WTC11 (cell line): ENCODE measurements around the gene UBE2K. TPM values are rescaled to one million over a fixed set of nuclear protein-coding genes. Genes with fewer than 3 reads are reported as not detected.
"Not testable (repeated sequence)": the region's sequence is repeated elsewhere in the genome, so short reads cannot be mapped to it uniquely, and the experiment has no call there.

ENCODE experiments used
- ATAC-seq: fragments of 200-7000 bp; cut with Tn5 transposase; 2 replicates; pipeline ENCODE4 v1.10.0; 2021; ENCODE audit warnings: mild to moderate bottlenecking, moderate library complexity
- CTCF ChIA-PET: fragments of 300-600 bp; sonication (Branson Sonifier 250); formaldehyde crosslinking; loops from one replicate; lab custom pipeline; 2021; ENCODE audit warnings: antibody characterized with exemption; lab: Charles Lee
- POLR2A ChIA-PET: fragments of 350-600 bp; sonication (Branson Sonifier 250); formaldehyde crosslinking; loops from one replicate; lab custom pipeline; 2021; ENCODE audit warnings: antibody characterized with exemption; lab: Charles Lee
- DNase-seq: peaks from one replicate; pipeline ENCODE4 v3.0.0; 2021; ENCODE audit warnings: low spot score
- H3K27ac Mint-ChIP-seq: 2 replicates; pipeline ENCODE4 v1.8.0; 2021; ENCODE audit warnings: mixed read lengths
- H3K27me3 Mint-ChIP-seq: 2 replicates; pipeline ENCODE4 v1.8.0; 2021; ENCODE audit warnings: low read depth, mild to moderate bottlenecking, moderate library complexity, mixed read lengths
- H3K36me3 Mint-ChIP-seq: 2 replicates; pipeline ENCODE4 v1.8.0; 2021; ENCODE audit warnings: mixed read lengths
- H3K4me1 Mint-ChIP-seq: 2 replicates; pipeline ENCODE4 v1.8.0; 2022; ENCODE audit warnings: mixed read lengths
- H3K4me3 Mint-ChIP-seq: 2 replicates; pipeline ENCODE4 v1.8.0; 2021; ENCODE audit warnings: mild to moderate bottlenecking, moderate library complexity, mixed read lengths
- H3K9me3 Mint-ChIP-seq: 2 replicates; pipeline ENCODE4 v1.8.0; 2021; ENCODE audit warnings: mixed read lengths
- FOXK1 ChIP-seq: sonication (generic); formaldehyde crosslinking; IDR thresholded peaks from 2 replicates; pipeline ENCODE4 v1.8.0; 2022; ENCODE audit warnings: mild to moderate bottlenecking, moderate library complexity, missing genetic modification reagents
- NR3C1 ChIP-seq: sonication (generic); formaldehyde crosslinking; conservative IDR thresholded peaks from 2 replicates; pipeline ENCODE4 v1.8.1; 2023; ENCODE audit warnings: low read depth, mild to moderate bottlenecking, missing genetic modification reagents
- RELA ChIP-seq: sonication (generic); formaldehyde crosslinking; IDR thresholded peaks from 2 replicates; pipeline ENCODE4 v1.8.1; 2022; ENCODE audit warnings: missing genetic modification reagents, mild to moderate bottlenecking, borderline replicate concordance
- SMAD4 ChIP-seq: sonication (generic); formaldehyde crosslinking; IDR thresholded peaks from 2 replicates; pipeline ENCODE4 v1.8.0; 2022; ENCODE audit warnings: mild to moderate bottlenecking, missing genetic modification reagents
- SP1 ChIP-seq: sonication (generic); formaldehyde crosslinking; conservative IDR thresholded peaks from 2 replicates; pipeline ENCODE4 v1.8.1; 2022; ENCODE audit warnings: missing genetic modification reagents
- TEAD1 ChIP-seq: sonication (generic); formaldehyde crosslinking; IDR thresholded peaks from 2 replicates; pipeline ENCODE4 v1.8.0; 2022; ENCODE audit warnings: mild to moderate bottlenecking, missing genetic modification reagents
- TP53 ChIP-seq: sonication (generic); formaldehyde crosslinking; IDR thresholded peaks from 2 replicates; pipeline ENCODE4 v1.8.1; 2023; ENCODE audit warnings: mild to moderate bottlenecking, missing genetic modification reagents
- ZNF121 ChIP-seq: sonication (generic); formaldehyde crosslinking; IDR thresholded peaks from 2 replicates; pipeline ENCODE4 v1.8.0; 2023; ENCODE audit warnings: missing genetic modification reagents
- total RNA-seq: library from RNA; stranded (reverse); gene quantifications from 3 replicates; pipeline ENCODE4 v1.2.3, GENCODE V29; 2021
- TF ChIP-seq, protein P1 (sequence below): sonication (generic); formaldehyde crosslinking; IDR thresholded peaks from 2 replicates; pipeline ENCODE4 v1.8.0; 2022; ENCODE audit warnings: mild to moderate bottlenecking, missing genetic modification reagents
- TF ChIP-seq, protein P2 (sequence below): sonication (generic); formaldehyde crosslinking; IDR thresholded peaks from 2 replicates; pipeline ENCODE4 v1.8.0; 2022; ENCODE audit warnings: mild to moderate bottlenecking, missing genetic modification reagents
- TF ChIP-seq, protein P3 (sequence below): sonication (generic); formaldehyde crosslinking; IDR thresholded peaks from 2 replicates; pipeline ENCODE4 v1.8.0; 2022; ENCODE audit warnings: mild to moderate bottlenecking, missing genetic modification reagents
- TF ChIP-seq, protein P4 (sequence below): fragments of 250-450 bp; sonication (Bioruptor Pico); IDR thresholded peaks from 2 replicates; pipeline ENCODE4 v1.9.0; 2021; ENCODE audit warnings: mild to moderate bottlenecking
- TF ChIP-seq, protein P5 (sequence below): fragments of 200-600 bp; IDR thresholded peaks from 2 replicates; pipeline ENCODE4 v1.8.0; 2022; ENCODE audit warnings: antibody characterized with exemption
- TF ChIP-seq, protein P6 (sequence below): fragments of 250-450 bp; sonication (Bioruptor Pico); IDR thresholded peaks from 2 replicates; pipeline ENCODE4 v2.1.2; 2022; ENCODE audit warnings: mild to moderate bottlenecking, moderate library complexity
- TF ChIP-seq, protein P7 (sequence below): sonication (generic); formaldehyde crosslinking; IDR thresholded peaks from 2 replicates; pipeline ENCODE4 v1.8.0; 2022; ENCODE audit warnings: mild to moderate bottlenecking, missing genetic modification reagents
- TF ChIP-seq, protein P8 (sequence below): fragments of 250-450 bp; sonication (Bioruptor Pico); conservative IDR thresholded peaks from 2 replicates; pipeline ENCODE4 v1.9.0; 2021; ENCODE audit warnings: mild to moderate bottlenecking

The UBE2K gene
- total RNA-seq, 1 experiment from 2014 or later: 135 TPM

DNA sequence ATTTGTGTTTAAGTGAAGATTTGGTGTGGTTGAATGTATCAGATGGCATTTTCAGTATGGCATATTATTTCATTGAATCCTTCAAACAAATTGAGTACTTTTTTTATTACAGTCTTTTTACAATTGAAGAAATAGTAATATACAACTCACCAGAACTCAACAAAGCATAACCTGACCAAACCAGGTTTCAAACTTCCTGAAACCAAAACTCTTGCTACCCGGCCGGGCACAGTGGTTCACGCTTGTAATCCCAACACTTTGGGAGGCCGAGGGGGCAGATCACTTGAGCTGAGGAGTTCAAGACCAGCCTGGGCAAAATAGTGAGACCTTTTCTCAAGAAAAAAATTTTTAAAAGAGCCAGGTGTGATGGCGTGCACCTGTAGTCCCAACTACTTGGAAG lies 94.2 kb downstream of the UBE2K start:
- no peak for DNase-seq

DNA sequence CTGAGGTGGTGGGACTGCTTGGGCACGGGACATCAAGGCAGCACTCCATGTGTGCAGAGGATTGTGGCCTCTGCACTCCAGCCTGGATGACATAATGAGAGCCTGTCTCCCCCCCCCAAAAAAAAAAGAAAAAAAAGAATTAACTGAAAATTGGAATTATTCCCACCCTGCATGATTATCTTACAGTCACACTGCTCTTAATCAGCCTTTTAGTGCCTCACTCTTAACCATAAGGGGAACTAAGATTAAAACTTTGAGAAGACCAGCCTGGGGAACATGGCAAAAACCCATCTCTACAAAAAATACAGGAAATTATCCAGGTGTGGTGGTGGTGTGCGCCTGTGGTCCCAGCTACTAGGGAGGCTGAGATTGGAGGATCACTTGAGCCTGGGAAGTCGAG lies 94.6 kb downstream of the UBE2K start:
- no peaks in the 10 kb centered on the region for H3K36me3 Mint-ChIP-seq
- TF ChIP-seq, protein P1, sequence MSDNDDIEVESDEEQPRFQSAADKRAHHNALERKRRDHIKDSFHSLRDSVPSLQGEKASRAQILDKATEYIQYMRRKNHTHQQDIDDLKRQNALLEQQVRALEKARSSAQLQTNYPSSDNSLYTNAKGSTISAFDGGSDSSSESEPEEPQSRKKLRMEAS: no peak
- TF ChIP-seq, protein P2, sequence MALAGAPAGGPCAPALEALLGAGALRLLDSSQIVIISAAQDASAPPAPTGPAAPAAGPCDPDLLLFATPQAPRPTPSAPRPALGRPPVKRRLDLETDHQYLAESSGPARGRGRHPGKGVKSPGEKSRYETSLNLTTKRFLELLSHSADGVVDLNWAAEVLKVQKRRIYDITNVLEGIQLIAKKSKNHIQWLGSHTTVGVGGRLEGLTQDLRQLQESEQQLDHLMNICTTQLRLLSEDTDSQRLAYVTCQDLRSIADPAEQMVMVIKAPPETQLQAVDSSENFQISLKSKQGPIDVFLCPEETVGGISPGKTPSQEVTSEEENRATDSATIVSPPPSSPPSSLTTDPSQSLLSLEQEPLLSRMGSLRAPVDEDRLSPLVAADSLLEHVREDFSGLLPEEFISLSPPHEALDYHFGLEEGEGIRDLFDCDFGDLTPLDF (CRISPR knock-in tag): no peak
- no peak for TF ChIP-seq FOXK1 (CRISPR knock-in tag)
- TF ChIP-seq TP53 (CRISPR knock-in tag): no peak
- no peak for TF ChIP-seq SMAD4
- TF ChIP-seq, protein P3, sequence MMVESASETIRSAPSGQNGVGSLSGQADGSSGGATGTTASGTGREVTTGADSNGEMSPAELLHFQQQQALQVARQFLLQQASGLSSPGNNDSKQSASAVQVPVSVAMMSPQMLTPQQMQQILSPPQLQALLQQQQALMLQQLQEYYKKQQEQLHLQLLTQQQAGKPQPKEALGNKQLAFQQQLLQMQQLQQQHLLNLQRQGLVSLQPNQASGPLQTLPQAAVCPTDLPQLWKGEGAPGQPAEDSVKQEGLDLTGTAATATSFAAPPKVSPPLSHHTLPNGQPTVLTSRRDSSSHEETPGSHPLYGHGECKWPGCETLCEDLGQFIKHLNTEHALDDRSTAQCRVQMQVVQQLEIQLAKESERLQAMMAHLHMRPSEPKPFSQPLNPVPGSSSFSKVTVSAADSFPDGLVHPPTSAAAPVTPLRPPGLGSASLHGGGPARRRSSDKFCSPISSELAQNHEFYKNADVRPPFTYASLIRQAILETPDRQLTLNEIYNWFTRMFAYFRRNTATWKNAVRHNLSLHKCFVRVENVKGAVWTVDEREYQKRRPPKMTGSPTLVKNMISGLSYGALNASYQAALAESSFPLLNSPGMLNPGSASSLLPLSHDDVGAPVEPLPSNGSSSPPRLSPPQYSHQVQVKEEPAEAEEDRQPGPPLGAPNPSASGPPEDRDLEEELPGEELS: no peak
- TF ChIP-seq RELA (CRISPR knock-in tag): no peak
- TF ChIP-seq SP1 (CRISPR knock-in tag): no peak
- no peak for TF ChIP-seq NR3C1 (CRISPR knock-in tag)
- TF ChIP-seq, protein P4, sequence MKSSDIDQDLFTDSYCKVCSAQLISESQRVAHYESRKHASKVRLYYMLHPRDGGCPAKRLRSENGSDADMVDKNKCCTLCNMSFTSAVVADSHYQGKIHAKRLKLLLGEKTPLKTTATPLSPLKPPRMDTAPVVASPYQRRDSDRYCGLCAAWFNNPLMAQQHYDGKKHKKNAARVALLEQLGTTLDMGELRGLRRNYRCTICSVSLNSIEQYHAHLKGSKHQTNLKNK: no peak
- TF ChIP-seq, protein P5, sequence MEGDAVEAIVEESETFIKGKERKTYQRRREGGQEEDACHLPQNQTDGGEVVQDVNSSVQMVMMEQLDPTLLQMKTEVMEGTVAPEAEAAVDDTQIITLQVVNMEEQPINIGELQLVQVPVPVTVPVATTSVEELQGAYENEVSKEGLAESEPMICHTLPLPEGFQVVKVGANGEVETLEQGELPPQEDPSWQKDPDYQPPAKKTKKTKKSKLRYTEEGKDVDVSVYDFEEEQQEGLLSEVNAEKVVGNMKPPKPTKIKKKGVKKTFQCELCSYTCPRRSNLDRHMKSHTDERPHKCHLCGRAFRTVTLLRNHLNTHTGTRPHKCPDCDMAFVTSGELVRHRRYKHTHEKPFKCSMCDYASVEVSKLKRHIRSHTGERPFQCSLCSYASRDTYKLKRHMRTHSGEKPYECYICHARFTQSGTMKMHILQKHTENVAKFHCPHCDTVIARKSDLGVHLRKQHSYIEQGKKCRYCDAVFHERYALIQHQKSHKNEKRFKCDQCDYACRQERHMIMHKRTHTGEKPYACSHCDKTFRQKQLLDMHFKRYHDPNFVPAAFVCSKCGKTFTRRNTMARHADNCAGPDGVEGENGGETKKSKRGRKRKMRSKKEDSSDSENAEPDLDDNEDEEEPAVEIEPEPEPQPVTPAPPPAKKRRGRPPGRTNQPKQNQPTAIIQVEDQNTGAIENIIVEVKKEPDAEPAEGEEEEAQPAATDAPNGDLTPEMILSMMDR: no peak
- TF ChIP-seq, protein P6, sequence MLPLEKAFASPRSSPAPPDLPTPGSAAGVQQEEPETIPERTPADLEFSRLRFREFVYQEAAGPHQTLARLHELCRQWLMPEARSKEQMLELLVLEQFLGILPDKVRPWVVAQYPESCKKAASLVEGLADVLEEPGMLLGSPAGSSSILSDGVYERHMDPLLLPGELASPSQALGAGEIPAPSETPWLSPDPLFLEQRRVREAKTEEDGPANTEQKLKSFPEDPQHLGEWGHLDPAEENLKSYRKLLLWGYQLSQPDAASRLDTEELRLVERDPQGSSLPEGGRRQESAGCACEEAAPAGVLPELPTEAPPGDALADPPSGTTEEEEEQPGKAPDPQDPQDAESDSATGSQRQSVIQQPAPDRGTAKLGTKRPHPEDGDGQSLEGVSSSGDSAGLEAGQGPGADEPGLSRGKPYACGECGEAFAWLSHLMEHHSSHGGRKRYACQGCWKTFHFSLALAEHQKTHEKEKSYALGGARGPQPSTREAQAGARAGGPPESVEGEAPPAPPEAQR: no peak
- TF ChIP-seq TEAD1 (CRISPR knock-in tag): no peak
- TF ChIP-seq ZNF121 (CRISPR knock-in tag): no peak
- ChIA-PET POLR2A (no interaction called here), CTCF (no interaction called here)
- no peaks in the 10 kb centered on the region for H3K27me3 Mint-ChIP-seq
- DNase-seq: no peak
- H3K9me3 Mint-ChIP-seq: no peaks in the 10 kb centered on the region
- H3K4me3 Mint-ChIP-seq: no peak overlapping the region
- ATAC-seq: no peak
- no peak overlapping the region for H3K27ac Mint-ChIP-seq
- no peaks in the 10 kb centered on the region for H3K4me1 Mint-ChIP-seq

More for the DNA sequence above, 94.2 kb downstream of the UBE2K start:
- no peak overlapping the region for H3K4me3 Mint-ChIP-seq
- no peak overlapping the region for H3K27ac Mint-ChIP-seq
- ChIA-PET POLR2A (interaction anchor here (0.7 kb wide), 1 partner anchor 86 kb away, joined by 5 read pairs; no protein-coding TSS in a partner anchor), CTCF (no interaction called here)
- no peak for ATAC-seq
- H3K9me3 Mint-ChIP-seq: no peaks in the 10 kb centered on the region
- H3K36me3 Mint-ChIP-seq: no peaks in the 10 kb centered on the region
- H3K4me1 Mint-ChIP-seq: 0 out of 2 replicates have a peak, but pooled peaks cover under 1% of the 10 kb centered on the region
- H3K27me3 Mint-ChIP-seq: no peaks in the 10 kb centered on the region
- TF ChIP-seq, protein P7, sequence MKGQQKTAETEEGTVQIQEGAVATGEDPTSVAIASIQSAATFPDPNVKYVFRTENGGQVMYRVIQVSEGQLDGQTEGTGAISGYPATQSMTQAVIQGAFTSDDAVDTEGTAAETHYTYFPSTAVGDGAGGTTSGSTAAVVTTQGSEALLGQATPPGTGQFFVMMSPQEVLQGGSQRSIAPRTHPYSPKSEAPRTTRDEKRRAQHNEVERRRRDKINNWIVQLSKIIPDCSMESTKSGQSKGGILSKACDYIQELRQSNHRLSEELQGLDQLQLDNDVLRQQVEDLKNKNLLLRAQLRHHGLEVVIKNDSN: no peak
- TF ChIP-seq FOXK1 (CRISPR knock-in tag): no peak
- TF ChIP-seq, protein P8, sequence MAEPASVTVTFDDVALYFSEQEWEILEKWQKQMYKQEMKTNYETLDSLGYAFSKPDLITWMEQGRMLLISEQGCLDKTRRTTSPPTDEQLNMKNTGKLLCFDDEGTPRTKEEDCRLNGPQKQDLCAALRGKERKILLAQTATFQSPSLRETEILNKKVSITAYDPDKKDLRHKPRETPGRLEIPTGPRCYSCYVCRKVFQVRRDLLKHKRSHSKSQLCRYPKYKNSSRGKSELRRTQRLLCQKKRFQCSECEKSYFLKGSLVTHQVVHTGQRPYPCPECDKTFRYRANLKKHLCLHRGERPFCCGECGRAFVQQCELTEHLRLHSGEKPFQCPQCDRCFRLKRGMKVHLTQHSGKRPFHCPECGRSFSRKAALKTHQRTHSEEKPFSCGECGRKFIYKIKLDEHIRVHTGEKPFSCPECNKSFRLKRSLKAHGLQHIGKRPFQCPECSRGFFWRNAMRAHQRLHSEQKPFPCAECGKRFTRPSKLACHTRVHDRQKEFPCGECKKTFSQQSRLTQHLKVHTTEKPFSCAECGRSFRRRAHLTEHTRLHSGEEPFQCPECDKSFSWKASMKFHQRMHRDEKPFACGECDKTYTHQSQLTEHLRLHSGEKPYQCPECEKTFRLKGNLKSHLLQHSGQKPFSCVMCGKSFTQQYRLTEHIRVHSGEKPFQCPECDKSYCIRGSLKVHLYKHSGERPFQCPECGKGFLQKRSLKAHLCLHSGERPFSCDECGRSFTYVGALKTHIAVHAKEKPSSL: no peak

DNA sequence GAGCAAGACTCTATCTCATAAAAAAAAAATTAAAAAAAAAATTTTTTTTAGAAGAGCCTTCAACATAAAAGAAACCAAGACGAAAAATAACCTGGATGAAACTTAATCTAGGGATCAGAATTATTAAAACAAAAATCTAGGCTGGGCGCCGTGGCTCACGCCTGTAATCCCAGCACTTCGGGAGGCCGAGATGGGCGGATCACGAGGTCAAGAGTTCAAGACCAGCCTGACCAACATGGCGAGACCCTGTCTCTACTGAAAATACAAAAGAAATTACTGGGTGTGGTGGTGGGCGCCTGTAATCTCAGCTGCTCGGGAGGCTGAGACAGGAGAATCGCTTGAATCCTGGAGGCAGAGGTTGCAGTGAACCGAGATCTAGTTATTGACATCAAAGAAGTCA lies 95.0 kb downstream of the UBE2K start:
- CTCF ChIA-PET, DNase-seq, H3K27me3 Mint-ChIP-seq, H3K9me3 Mint-ChIP-seq, H3K4me1 Mint-ChIP-seq, POLR2A ChIA-PET, H3K27ac Mint-ChIP-seq, H3K36me3 Mint-ChIP-seq, H3K4me3 Mint-ChIP-seq, ATAC-seq: not testable (repeated sequence)
